ENCODE measurements around the gene CDT1.

DNA sequence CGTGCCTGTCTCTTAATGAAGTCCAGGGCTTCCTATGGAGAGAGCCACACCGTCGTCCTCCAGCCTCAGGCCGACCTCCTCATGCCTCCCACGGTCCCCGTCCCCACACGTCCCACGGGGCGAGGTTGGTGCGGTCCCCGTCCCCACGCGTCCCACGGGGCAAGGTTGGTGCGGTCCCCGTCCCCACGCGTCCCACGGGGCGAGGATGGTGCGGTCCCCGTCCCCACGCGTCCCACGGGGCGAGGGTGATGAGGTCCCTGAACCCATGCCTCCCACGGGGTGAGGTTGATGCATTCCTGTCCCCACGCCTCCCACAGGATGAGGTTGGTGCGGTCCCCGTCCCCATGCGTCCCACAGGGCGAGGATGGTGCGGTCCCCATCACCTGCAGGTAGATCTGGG lies 32.2 kb downstream of the CDT1 start:
- TF ChIP-seq, protein P1, sequence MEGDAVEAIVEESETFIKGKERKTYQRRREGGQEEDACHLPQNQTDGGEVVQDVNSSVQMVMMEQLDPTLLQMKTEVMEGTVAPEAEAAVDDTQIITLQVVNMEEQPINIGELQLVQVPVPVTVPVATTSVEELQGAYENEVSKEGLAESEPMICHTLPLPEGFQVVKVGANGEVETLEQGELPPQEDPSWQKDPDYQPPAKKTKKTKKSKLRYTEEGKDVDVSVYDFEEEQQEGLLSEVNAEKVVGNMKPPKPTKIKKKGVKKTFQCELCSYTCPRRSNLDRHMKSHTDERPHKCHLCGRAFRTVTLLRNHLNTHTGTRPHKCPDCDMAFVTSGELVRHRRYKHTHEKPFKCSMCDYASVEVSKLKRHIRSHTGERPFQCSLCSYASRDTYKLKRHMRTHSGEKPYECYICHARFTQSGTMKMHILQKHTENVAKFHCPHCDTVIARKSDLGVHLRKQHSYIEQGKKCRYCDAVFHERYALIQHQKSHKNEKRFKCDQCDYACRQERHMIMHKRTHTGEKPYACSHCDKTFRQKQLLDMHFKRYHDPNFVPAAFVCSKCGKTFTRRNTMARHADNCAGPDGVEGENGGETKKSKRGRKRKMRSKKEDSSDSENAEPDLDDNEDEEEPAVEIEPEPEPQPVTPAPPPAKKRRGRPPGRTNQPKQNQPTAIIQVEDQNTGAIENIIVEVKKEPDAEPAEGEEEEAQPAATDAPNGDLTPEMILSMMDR (IDR thresholded peaks at IDR 0.05; ENCODE audit: low read length): no peak
- no peak for TF ChIP-seq EZH2 (IDR thresholded peaks at IDR 0.05; ENCODE audit: borderline replicate concordance, low read length)
